GM12865 (cell line): ENCODE results near the gene EMID1.

Source experiments
- DNase-seq: peaks from one replicate; pipeline ENCODE4 v3.0.0; 2010; ENCODE audit warnings: low read depth
- H3K4me3 ChIP-seq: 2 replicates; pipeline ENCODE4 v1.5.1; 2011; ENCODE audit warnings: mild to moderate bottlenecking, low read depth, low read length, control low read depth
- TF ChIP-seq, protein P1 (sequence below): IDR thresholded peaks from 2 replicates; pipeline ENCODE4 v1.5.1; 2011; ENCODE audit warnings: low read length, control low read depth, low read depth, inconsistent platforms; ENCODE audit not compliant: insufficient read depth; ENCODE audit errors: missing control alignments

Gene EMID1

DNA sequence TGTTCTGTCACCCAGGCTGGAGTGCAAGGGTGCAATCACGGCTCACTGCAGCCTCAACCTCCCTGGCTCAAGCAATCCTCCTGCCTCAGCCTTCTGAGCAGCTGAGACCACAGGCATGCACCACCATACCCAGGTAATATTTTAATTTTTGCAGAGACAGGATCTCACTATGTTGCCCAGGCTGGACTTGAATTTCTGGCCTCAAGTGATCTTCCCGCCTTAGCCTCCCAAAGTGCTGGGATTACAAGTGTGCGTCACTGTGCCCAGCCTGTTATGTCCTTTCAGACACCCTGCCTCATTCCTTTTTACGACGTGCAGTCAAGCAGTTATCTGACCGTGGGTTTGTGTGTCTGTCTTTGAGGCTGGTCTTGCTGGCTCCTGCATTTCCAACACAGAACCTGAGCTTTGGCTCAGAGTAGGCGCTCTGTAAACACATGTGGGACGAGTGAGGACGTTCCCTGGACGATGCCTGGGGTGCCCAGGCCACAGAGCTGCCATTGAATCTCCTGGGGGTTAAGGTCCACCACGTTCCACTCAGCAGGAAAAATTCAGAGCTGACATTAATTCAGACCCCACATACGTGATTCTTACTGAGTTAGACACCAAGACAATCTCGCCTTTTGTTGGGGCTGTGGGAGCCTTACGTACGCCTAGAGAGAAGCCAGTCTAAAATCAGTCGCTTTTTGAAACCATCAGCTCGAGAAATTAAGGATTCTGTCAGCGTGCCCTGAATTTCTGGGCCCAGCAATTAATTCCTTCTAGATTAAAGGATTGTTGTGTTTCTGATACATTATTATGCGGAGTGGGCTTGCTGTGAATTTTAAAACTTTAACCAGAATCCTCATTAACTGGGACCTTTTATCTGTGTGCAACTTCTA is 21.5 kb upstream of the EMID1 start:
- no peak for DNase-seq
- H3K4me3 ChIP-seq, result no peak overlapping the region
- TF ChIP-seq, protein P1, sequence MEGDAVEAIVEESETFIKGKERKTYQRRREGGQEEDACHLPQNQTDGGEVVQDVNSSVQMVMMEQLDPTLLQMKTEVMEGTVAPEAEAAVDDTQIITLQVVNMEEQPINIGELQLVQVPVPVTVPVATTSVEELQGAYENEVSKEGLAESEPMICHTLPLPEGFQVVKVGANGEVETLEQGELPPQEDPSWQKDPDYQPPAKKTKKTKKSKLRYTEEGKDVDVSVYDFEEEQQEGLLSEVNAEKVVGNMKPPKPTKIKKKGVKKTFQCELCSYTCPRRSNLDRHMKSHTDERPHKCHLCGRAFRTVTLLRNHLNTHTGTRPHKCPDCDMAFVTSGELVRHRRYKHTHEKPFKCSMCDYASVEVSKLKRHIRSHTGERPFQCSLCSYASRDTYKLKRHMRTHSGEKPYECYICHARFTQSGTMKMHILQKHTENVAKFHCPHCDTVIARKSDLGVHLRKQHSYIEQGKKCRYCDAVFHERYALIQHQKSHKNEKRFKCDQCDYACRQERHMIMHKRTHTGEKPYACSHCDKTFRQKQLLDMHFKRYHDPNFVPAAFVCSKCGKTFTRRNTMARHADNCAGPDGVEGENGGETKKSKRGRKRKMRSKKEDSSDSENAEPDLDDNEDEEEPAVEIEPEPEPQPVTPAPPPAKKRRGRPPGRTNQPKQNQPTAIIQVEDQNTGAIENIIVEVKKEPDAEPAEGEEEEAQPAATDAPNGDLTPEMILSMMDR, result no peak

DNA sequence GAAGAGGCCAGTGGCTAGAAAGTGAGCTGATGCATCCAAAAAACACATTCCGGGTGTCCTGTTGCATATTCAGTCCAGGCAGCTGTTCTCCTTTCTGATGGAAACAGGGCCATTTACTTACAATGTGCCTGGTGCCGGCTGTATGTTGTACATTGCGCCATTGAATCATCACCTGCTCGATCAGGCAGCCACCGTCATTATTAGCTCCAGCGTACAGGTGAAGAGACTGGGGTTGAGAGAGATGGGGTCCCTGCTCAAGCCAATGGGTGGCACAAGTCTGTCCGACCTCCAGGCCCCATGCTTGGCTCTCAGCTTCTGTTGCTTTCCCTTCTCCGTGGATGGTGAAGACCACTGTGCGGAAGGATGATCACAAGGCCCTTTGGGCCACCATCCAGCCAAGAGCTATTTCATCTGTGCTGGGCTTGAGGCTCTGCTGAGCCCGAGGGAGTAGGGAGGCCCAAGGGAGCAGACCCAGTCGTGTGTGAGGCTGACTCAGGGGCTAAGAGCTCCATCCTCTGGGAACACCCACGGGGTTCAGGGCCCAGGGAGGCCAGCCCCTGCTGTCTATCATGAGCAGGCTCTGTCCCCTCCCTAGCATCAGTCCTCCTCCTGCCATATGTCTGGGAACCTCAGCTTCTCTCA is 20.7 kb upstream of the EMID1 start:
- TF ChIP-seq, protein P1, result no peak
- DNase-seq, result no peak
- no peak overlapping the region for H3K4me3 ChIP-seq

DNA sequence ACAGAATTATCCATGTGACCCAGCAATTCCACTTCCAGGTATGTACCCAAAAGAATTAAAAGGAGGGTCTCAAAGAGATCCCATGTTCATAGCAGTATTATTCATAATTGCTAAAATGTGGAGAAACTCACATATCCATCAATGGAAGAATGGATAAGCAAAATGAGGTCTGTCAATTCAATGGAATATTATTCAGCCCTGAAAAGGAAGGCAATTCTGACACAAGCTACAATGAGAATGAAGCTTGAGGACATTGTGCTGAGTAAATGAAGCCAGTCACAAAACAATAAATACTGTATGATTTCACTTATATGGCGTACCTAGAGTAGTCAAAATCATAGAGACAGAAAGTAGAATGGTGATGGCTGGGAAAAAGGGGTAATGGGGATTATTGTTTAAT is 19.4 kb upstream of the EMID1 start:
- TF ChIP-seq, protein P1, result no peak
- no peak for DNase-seq
- no peak overlapping the region for H3K4me3 ChIP-seq

DNA sequence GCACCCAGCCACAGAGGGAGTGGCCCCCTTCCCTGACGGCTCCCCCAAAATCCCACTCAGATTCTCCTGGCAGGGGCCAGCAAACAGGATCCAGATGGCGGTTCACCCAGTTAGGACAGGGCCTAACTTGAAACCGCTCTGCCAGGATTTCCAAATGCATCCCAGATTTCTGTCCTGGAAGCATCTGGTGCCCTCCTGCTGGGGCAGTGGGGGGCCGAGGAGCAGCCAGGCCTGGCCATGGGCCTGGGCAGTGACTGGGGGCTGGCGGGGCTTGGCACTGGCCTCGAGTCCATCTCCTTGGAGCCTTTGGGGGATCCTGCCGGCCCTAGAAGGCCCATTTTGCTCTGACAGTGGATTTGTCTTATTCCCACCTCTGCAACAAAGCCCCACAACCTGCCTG is 17.9 kb upstream of the EMID1 start:
- TF ChIP-seq, protein P1, result no peak
- DNase-seq, result no peak

DNA sequence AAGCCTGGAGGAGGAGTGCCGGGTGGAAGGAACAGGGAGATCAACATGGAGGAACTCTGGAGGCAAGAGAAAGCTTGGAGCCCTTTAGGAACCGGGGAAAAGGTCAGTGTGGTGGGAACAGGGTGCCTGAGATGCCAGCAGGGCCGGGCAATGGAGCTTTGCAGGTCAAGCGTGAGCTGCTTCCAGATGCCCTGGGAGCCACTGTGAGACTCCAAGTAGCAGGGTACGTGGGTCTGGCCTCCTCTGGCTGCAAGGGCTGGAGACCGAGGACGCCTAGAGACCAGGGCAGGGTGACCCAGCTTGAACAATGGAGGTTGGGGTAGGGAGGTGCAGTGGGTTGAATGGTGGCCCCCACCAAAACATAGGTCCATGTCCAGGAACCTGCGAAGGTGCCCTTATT is 15.6 kb upstream of the EMID1 start:
- H3K4me3 ChIP-seq, result no peak overlapping the region
- TF ChIP-seq, protein P1, result no peak
- DNase-seq, result no peak

More for the DNA sequence above, 17.9 kb upstream of the EMID1 start:
- H3K4me3 ChIP-seq, result no peak overlapping the region

DNA sequence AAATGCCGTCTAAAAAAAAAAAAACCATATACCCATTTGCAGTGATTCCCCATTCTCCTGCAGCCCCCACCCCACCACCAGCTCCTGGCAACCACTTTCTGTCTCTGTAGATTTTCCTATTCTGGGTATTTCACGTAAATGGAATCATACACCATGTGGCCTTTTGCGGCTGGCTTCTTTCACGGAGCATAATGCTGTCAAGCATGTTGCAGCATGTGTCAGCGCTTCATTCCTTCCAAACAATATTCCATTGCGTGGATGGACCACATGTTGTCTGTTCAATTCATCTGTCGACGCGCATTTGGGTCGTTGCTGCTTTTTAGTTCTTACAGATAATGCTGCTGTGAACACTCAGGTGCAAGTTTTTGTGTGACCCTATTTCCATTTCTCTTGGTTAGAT is 14.8 kb upstream of the EMID1 start:
- DNase-seq, result no peak
- no peak overlapping the region for H3K4me3 ChIP-seq
- TF ChIP-seq, protein P1, result no peak

DNA sequence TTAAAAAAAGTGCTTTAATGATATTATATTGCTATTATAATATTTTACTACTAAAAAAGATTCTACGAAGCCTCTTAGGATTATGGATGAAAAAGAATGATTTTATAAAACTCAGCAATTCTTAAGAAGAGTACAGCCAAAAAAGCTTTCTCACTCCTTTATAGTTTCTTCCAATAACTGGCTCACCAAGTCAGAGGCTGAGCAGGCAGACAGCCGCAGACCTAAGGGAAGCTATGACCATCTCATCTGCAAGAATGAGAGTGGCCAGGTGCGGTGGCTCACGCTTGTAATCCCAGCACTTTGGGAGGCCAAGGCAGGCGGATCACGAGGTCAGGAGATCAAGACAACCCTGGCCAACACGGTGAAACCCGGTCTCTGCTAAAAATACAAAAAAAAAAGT is 12.7 kb upstream of the EMID1 start:
- no peak overlapping the region for H3K4me3 ChIP-seq
- TF ChIP-seq, protein P1, result no peak
- no peak for DNase-seq
